Keratinocyte (primary cell): ENCODE measurements around the gene OR9A2.

ENCODE experiments used
- EZH2 ChIP-seq: IDR thresholded peaks from one replicate; pipeline ENCODE4 v1.6.1; 2012; ENCODE audit warnings: inconsistent platforms, mild to moderate bottlenecking, low read length, moderate library complexity
- TF ChIP-seq, protein P1 (sequence below), 3 experiments: IDR thresholded peaks in 1 of 3; conservative IDR thresholded peaks in 1 of 3; optimal IDR thresholded peaks in 1 of 3; 2 replicates in 2 of 3; 3 replicates in 1 of 3; pipeline versions ENCODE3 to v1.5.1; 2011; ENCODE audit warnings: low read length in 3 of 3, mild to moderate bottlenecking in 3 of 3, moderate library complexity in 2 of 3, control low read depth in 1 of 3, inconsistent platforms in 1 of 3; ENCODE audit not compliant: insufficient read depth in 2 of 3; ENCODE audit errors: extremely low read depth in 1 of 3

DNA sequence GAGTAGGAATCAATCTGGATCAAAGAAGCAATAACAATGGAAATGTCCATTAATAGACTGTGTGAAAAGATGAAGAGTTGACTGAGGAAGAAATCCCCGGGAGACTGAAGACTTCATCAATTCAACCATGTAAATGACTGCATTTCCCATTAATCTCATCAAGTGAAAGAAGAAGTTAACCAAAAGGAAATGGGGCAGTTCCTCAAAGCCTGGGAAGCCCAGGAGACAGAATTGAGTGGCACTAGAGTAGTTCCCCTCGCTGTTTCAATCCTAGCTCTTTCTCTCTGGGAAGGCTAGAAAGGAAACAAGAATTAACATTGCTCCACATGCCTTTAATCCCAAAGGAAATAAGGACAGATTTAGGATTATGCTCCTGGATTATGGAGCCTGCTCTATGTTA, 20.4 kb upstream of the OR9A2 start:
- TF ChIP-seq, protein P1, sequence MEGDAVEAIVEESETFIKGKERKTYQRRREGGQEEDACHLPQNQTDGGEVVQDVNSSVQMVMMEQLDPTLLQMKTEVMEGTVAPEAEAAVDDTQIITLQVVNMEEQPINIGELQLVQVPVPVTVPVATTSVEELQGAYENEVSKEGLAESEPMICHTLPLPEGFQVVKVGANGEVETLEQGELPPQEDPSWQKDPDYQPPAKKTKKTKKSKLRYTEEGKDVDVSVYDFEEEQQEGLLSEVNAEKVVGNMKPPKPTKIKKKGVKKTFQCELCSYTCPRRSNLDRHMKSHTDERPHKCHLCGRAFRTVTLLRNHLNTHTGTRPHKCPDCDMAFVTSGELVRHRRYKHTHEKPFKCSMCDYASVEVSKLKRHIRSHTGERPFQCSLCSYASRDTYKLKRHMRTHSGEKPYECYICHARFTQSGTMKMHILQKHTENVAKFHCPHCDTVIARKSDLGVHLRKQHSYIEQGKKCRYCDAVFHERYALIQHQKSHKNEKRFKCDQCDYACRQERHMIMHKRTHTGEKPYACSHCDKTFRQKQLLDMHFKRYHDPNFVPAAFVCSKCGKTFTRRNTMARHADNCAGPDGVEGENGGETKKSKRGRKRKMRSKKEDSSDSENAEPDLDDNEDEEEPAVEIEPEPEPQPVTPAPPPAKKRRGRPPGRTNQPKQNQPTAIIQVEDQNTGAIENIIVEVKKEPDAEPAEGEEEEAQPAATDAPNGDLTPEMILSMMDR (optimal IDR thresholded peaks at IDR 0.05 in 1 of 3, IDR thresholded peaks at IDR 0.05 in 1 of 3, conservative IDR thresholded peaks at IDR 0.05 in 1 of 3; ENCODE audit: extremely low read depth in 1 of 3, insufficient read depth in 2 of 3, low read length in 3 of 3) = no peak
- TF ChIP-seq EZH2 = no peak
